Hepatocyte (in vitro differentiated cells): Measurements from ENCODE around the gene KCNMA1.

Experiments used
- CTCF ChIP-seq: fragments of 200-600 bp; sonication (generic); IDR thresholded peaks from 2 replicates; pipeline ENCODE4 v1.5.1; 2016; ENCODE audit warnings: antibody characterized with exemption, mild to moderate bottlenecking; ENCODE audit not compliant: poor library complexity
- EZH2 ChIP-seq: fragments of 200-600 bp; sonication (generic); IDR thresholded peaks from 2 replicates; pipeline ENCODE4 v1.6.1; 2016; ENCODE audit warnings: antibody characterized with exemption, mild to moderate bottlenecking, borderline replicate concordance

GRCh38 chr10:77081481-77081891 is 556.1 kb downstream of the KCNMA1 start:
- no peak for TF ChIP-seq CTCF
- TF ChIP-seq EZH2: no peak
